ENCODE data around the gene UFD1. TPM values are rescaled to one million over a fixed set of nuclear protein-coding genes. Genes with fewer than 3 reads are reported as not detected.
A peak's percentile ranks its signal among the peaks of the same experiment; 100 is the strongest.

UFD1 gene
- total and polyA plus RNA-seq, 2 donors from 2014 or later = 56.2 to 67.8 TPM

DNA sequence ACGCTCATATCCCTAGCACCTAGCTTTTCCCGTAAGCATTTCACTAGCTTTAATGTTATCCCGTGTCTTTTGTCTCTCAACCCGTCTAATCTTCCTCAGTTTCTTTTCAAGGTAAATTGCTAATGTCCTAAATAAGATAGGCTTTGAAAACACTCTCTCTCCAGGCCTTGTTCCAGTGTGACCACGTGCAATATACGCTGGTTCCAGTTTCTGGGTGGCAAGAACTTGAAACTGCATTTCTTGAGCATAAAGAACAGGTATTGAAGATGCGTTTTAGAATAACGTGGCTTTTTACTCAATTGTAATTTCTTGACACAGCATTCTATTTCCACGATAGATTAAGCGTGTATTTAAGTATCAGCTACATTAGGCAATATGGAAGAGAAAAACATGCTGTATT, 1.8 kb upstream of the UFD1 start:
- intact Hi-C loops (cut with DNase I) = no loop called here
- no peak for DNase-seq
- Histone ChIP-seq H3K9me3 (ENCODE audit: control insufficient read depth in 2 of 3, insufficient read depth in 1 of 3, low read length in 3 of 3) (no peaks in the 10 kb centered on the region), H3K27ac (ENCODE audit: low read depth in 2 of 2, low read length in 2 of 2) (no peak overlapping the region), H3K36me3 (ENCODE audit: control insufficient read depth in 2 of 3, insufficient read depth in 3 of 3, low read length in 3 of 3) (peaks cover 0 to 3% (median 0%) of the 10 kb centered on the region in 3 donors), H3K4me3 (ENCODE audit: low read length in 3 of 3) (peak overlapping the region in 1 of 3 donors; percentile 1), H3K4me1 (ENCODE audit: control insufficient read depth in 2 of 3, insufficient read depth in 2 of 3, low read depth in 1 of 3, low read length in 3 of 3) (peaks cover 0 to 4% (median 4%) of the 10 kb centered on the region in 3 donors), H3K9ac (ENCODE audit: low read length in 3 of 3) (no peak overlapping the region), H3K27me3 (ENCODE audit: control insufficient read depth, insufficient read depth, low read length) (no peaks in the 10 kb centered on the region)
- no peak for TF ChIP-seq CTCF (IDR thresholded peaks at IDR 0.05; ENCODE audit: borderline replicate concordance, extremely low read depth, insufficient read depth)
- no peak for FAIRE-seq

GRCh38 chr22:19480173-19480568, 1.2 kb upstream of the UFD1 start:
- no peaks in the 10 kb centered on the region for H3K27me3 ChIP-seq (ENCODE audit: control insufficient read depth, insufficient read depth, low read length)
- no peak for FAIRE-seq
- H3K36me3 ChIP-seq (ENCODE audit: control insufficient read depth in 2 of 3, insufficient read depth in 3 of 3, low read length in 3 of 3) = peaks cover 0 to 5% (median 0%) of the 10 kb centered on the region in 3 donors
- peak overlapping the region; percentile 10 to 98 (median 45) for H3K4me3 ChIP-seq (ENCODE audit: low read length in 3 of 3)
- H3K9me3 ChIP-seq (ENCODE audit: control insufficient read depth in 2 of 3, insufficient read depth in 1 of 3, low read length in 3 of 3) = no peaks in the 10 kb centered on the region
- no peak for DNase-seq
- TF ChIP-seq CTCF (IDR thresholded peaks at IDR 0.05; ENCODE audit: borderline replicate concordance, extremely low read depth, insufficient read depth) = no peak
- peak overlapping the region in 1 of 3 donors; percentile 16 for H3K9ac ChIP-seq (ENCODE audit: low read length in 3 of 3)
- H3K27ac ChIP-seq (ENCODE audit: low read depth in 2 of 2, low read length in 2 of 2) = no peak overlapping the region
- H3K4me1 ChIP-seq (ENCODE audit: control insufficient read depth in 2 of 3, insufficient read depth in 2 of 3, low read depth in 1 of 3, low read length in 3 of 3) = peaks cover 0 to 4% (median 4%) of the 10 kb centered on the region in 3 donors
- intact Hi-C loops (cut with DNase I) = no loop called here

DNA sequence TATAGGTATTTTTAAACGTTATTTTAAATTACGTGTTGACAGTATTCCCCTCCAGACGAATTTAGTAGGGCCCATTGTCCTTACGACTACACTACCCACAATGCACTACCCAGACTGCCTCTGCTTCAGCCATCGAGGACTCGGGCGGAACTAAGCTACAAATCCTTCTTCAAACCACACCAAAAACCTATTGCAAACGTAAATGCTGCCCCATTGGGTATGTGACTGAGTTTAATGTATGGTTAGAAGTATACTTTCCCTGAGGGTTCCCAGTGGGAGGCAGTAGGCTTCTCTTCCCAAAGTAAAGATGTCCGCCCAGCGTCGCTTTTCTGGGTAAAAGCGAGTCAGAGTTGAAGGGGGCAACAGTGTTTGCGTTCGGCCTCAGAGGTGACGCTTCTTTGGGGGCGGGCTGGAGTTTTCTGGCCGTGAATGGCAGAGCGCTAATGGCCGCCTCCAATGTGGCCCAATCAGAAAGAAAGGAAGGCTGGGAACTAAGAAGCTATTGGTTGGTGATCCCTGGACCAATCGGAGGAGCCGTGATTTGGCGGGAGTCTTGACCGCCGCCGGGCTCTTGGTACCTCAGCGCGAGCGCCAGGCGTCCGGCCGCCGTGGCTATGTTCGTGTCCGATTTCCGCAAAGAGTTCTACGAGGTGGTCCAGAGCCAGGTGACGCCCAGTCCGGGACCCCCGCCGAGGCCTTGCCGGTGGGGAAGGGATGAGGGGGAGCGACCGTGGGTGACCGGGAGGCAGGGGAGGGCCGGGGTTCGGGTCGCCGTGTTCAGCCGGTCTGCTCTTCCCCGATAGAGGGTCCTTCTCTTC, 571 bp upstream of the UFD1 start, which contains the start of gene CDC45:
Gene CDC45, plus strand, starts transcription at position 566 of the 818 bp plus-strand sequence. Its CDS starts 49 bp downstream, at position 615.
- Histone ChIP-seq H3K4me3 (ENCODE audit: low read length in 3 of 3) (peak within 1 kb of the TSS; percentile 85 to 98 (median 91)), H3K27me3 (ENCODE audit: control insufficient read depth, insufficient read depth, low read length) (no peaks in the 10 kb centered on the region), H3K9ac (ENCODE audit: low read length in 3 of 3) (peak within 1 kb of the TSS; percentile 72 to 78 (median 75)), H3K36me3 (ENCODE audit: control insufficient read depth in 2 of 3, insufficient read depth in 3 of 3, low read length in 3 of 3) (peaks cover 0 to 8% (median 2%) of the 10 kb centered on the region in 3 donors), H3K9me3 (ENCODE audit: control insufficient read depth in 2 of 3, insufficient read depth in 1 of 3, low read length in 3 of 3) (no peaks in the 10 kb centered on the region), H3K4me1 (ENCODE audit: control insufficient read depth in 2 of 3, insufficient read depth in 2 of 3, low read depth in 1 of 3, low read length in 3 of 3) (peaks cover 0 to 4% (median 4%) of the 10 kb centered on the region in 3 donors), H3K27ac (ENCODE audit: low read depth in 2 of 2, low read length in 2 of 2) (peak within 1 kb of the TSS; percentile 94 to 98)
- DNase-seq (peak; percentile 97 to 99 (median 99)), FAIRE-seq (peak; percentile 95)
- TF ChIP-seq CTCF (IDR thresholded peaks at IDR 0.05; ENCODE audit: borderline replicate concordance, extremely low read depth, insufficient read depth) = no peak
- intact Hi-C loops (cut with DNase I) = no loop called here

Data from kidney (tissue), 14 donors.